ENCODE data around the gene TEX52. TPM values are rescaled to one million over a fixed set of nuclear protein-coding genes. Genes with fewer than 3 reads are reported as not detected.

Gene TEX52
- total and polyA plus RNA-seq, 2 of the 13 experiments (the other 11 are each of a cell fraction or from before 2014, with no cell fraction given) = 0.05 TPM; not detected in 1

DNA sequence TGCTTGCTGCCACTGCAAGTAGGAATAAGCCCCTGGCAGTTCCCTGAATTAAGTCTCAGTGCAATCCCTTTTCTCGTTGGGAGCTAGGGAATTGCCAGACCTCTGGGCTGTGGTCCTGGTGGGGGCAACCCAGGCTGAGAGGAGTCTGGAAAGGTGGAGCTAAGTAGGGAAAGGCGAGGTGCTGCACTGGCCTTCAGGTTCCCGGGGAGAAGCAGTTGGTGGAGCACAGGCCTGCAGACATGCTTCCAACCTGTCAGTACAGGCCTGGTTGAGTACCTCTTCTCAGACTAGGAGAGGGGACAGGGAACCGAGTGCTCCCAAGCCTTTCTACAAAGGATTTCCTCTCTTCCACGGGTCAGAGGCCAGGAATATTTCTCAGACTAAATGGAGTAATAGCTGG is 23.5 kb downstream of the TEX52 start:
- H3K4me1 ChIP-seq (ENCODE audit: insufficient read depth, low read length) = no peaks in the 10 kb centered on the region
- DNase-seq (ENCODE audit: low spot score) (no peak), FAIRE-seq (no peak), ATAC-seq (no peak)
- intact Hi-C loops (cut with micrococcal nuclease; ENCODE audit: unreplicated experiment) (no loop called here), in situ Hi-C loops (cut with HindIII; ENCODE audit: extremely low pct_ligation_motif_present, low pct_unique_long_range_greater_than_20kb) (no loop called here)
- no peaks in the 10 kb centered on the region for H4K20me1 ChIP-seq (ENCODE audit: insufficient read depth, low read length)
- no peak overlapping the region for H3K4me3 ChIP-seq (replicated peaks in 1 of 3; ENCODE audit: insufficient read depth in 1 of 3, low read depth in 2 of 3, low read length in 3 of 3)
- no TSS peak for BruUV-seq (replicated peaks)
- no peak overlapping the region for H3K4me2 ChIP-seq (ENCODE audit: low read depth, low read length)
- H3K36me3 ChIP-seq (replicated peaks in 1 of 2; ENCODE audit: control insufficient read depth in 1 of 2, insufficient read depth in 2 of 2, low read length in 2 of 2) = no peaks in the 10 kb centered on the region; a peak in 1 of 5 replicates
- no peak overlapping the region for H3K27ac ChIP-seq (ENCODE audit: extremely low read length, insufficient read depth, low read length)
- H2AFZ ChIP-seq (ENCODE audit: low read length) = no peak overlapping the region
- H3K79me2 ChIP-seq (ENCODE audit: insufficient read depth, low read length) = no peaks in the 10 kb centered on the region
- H3K27me3 ChIP-seq (ENCODE audit: control insufficient read depth in 1 of 2, insufficient read depth in 2 of 2, low read length in 2 of 2) = no peaks in the 10 kb centered on the region
- TF ChIP-seq CBX2 (IDR thresholded peaks at IDR 0.05; ENCODE audit: low read depth, low read length) (no peak), CBX2 (CRISPR knock-in tag; IDR thresholded peaks at IDR 0.05; ENCODE audit: low read depth) (no peak)
- TF ChIP-seq, protein P1, sequence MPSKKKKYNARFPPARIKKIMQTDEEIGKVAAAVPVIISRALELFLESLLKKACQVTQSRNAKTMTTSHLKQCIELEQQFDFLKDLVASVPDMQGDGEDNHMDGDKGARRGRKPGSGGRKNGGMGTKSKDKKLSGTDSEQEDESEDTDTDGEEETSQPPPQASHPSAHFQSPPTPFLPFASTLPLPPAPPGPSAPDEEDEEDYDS (CRISPR knock-in tag; IDR thresholded peaks at IDR 0.05) = no peak
- ChIA-PET POLR2A (interaction anchor here (0.6 kb wide), 1 partner anchor 16 kb away, joined by 3 read pairs; no protein-coding TSS in a partner anchor), CTCF (ENCODE audit: low intra/inter-chr PET ratio, low total read pairs) (no interaction called here)
- 93% methylated on average over 5 of the region's 5 CpGs for WGBS (ENCODE audit: low lambda C conversion rate)
- H3K9ac ChIP-seq (ENCODE audit: insufficient read depth, low read depth, low read length) = no peak overlapping the region
- H3K9me3 ChIP-seq (ENCODE audit: low read length) = no peaks in the 10 kb centered on the region

DNA sequence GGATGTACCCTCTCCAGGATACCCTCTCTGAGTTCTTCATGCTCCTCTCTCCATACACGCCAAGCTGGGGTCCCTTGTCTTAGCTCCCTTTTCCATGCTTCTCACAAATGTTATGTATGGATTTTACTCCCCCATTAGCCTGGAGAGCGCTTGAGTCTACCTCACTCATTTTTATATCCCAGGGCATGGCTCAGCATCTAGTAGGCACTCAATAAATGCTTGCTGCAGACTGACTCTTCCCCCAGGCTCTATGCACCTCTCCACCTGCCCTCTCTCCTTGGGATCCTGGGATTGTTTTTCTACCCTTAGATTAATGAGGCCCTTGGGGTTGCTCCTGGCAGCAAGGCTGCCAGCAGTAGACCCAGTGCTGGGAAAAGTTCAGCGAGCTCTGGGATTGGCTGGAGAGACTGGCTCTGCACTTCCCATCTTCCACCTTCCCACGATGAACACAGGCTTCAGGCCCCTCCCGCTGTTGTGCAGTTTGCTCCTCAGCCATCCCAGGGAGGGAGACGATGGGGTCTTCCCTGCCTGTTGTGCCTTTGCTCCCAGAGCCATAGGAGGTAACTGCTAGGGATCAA is 24.2 kb downstream of the TEX52 start:
- Histone ChIP-seq H3K27me3 (ENCODE audit: control insufficient read depth in 1 of 2, insufficient read depth in 2 of 2, low read length in 2 of 2) (no peaks in the 10 kb centered on the region), H3K9ac (ENCODE audit: insufficient read depth, low read depth, low read length) (no peak overlapping the region), H3K4me1 (ENCODE audit: insufficient read depth, low read length) (no peaks in the 10 kb centered on the region), H3K36me3 (replicated peaks in 1 of 2; ENCODE audit: control insufficient read depth in 1 of 2, insufficient read depth in 2 of 2, low read length in 2 of 2) (peaks cover under 1 to 3% of the 10 kb centered on the region in 2 experiments; a peak in 2 of 5 replicates), H3K4me3 (replicated peaks in 1 of 3; ENCODE audit: insufficient read depth in 1 of 3, low read depth in 2 of 3, low read length in 3 of 3) (no peak overlapping the region), H3K4me2 (ENCODE audit: low read depth, low read length) (no peak overlapping the region), H4K20me1 (ENCODE audit: insufficient read depth, low read length) (no peaks in the 10 kb centered on the region), H3K79me2 (ENCODE audit: insufficient read depth, low read length) (no peaks in the 10 kb centered on the region), H3K9me3 (ENCODE audit: low read length) (no peaks in the 10 kb centered on the region), H2AFZ (ENCODE audit: low read length) (no peak overlapping the region), H3K27ac (ENCODE audit: extremely low read length, insufficient read depth, low read length) (no peak overlapping the region)
- FAIRE-seq (no peak), ATAC-seq (no peak), DNase-seq (ENCODE audit: low spot score) (no peak)
- no TSS peak for BruUV-seq (replicated peaks)
- intact Hi-C loops (cut with micrococcal nuclease; ENCODE audit: unreplicated experiment) = no loop called here
- 93% methylated on average over 5 of the region's 6 CpGs for WGBS (ENCODE audit: low lambda C conversion rate)
- CTCF ChIA-PET (ENCODE audit: low intra/inter-chr PET ratio, low total read pairs) = no interaction called here
- in situ Hi-C loops (cut with HindIII; ENCODE audit: extremely low pct_ligation_motif_present, low pct_unique_long_range_greater_than_20kb) = no loop called here
- POLR2A ChIA-PET = no interaction called here
- TF ChIP-seq ZBTB20 (CRISPR knock-in tag; IDR thresholded peaks at IDR 0.05; ENCODE audit: borderline replicate concordance, low read depth) (no peak), ZNF878 (CRISPR knock-in tag; IDR thresholded peaks at IDR 0.05) (no peak), FOXC1 (CRISPR knock-in tag; IDR thresholded peaks at IDR 0.05; ENCODE audit: borderline replicate concordance) (no peak), ZMAT3 (CRISPR knock-in tag; conservative IDR thresholded peaks at IDR 0.05) (no peak), ZSCAN25 (CRISPR knock-in tag; IDR thresholded peaks at IDR 0.05) (no peak), PCBP2 (optimal IDR thresholded peaks at IDR 0.05; ENCODE audit: low read depth, low read length, poor library complexity, severe bottlenecking) (no peak), KDM1A (CRISPR knock-in tag; IDR thresholded peaks at IDR 0.05) (no peak), ZNF331 (CRISPR knock-in tag; IDR thresholded peaks at IDR 0.05) (no peak), ZSCAN31 (CRISPR knock-in tag; IDR thresholded peaks at IDR 0.05; ENCODE audit: low read depth) (no peak), ZNF660 (CRISPR knock-in tag; IDR thresholded peaks at IDR 0.05; ENCODE audit: borderline replicate concordance, low read depth) (no peak), ZFYVE20 (CRISPR knock-in tag; IDR thresholded peaks at IDR 0.05; ENCODE audit: borderline replicate concordance, low read depth) (no peak), ZNF563 (CRISPR knock-in tag; IDR thresholded peaks at IDR 0.05) (no peak), BCL6 (CRISPR knock-in tag; IDR thresholded peaks at IDR 0.05) (no peak), NKX3-1 (CRISPR knock-in tag; IDR thresholded peaks at IDR 0.05) (no peak)
- TF ChIP-seq, protein P2, sequence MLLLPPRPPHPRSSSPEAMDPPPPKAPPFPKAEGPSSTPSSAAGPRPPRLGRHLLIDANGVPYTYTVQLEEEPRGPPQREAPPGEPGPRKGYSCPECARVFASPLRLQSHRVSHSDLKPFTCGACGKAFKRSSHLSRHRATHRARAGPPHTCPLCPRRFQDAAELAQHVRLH (CRISPR knock-in tag; IDR thresholded peaks at IDR 0.05; ENCODE audit: borderline replicate concordance, low read depth) = no peak

All from HepG2 (cell line).